Small intestine (tissue), 4 donors: Measurements from ENCODE around the gene OR1L4. TPM values are rescaled to one million over a fixed set of nuclear protein-coding genes. Genes with fewer than 3 reads are reported as not detected.

Experiments
- polyA plus RNA-seq, 4 donors: library from polyadenylated mRNA; stranded (reverse) in 3 of 4; unstranded in 1 of 4; fragments of 200-250 nt in 3 of 4; fragments of 120-200 nt in 1 of 4; gene quantifications; one replicate each; pipeline versions ENCODE4 v1.2.1 to v1.2.3, GENCODE V29; 2013
- donor health status: healthy with polysubstance abuse.
- donor health status: Bipolar disorder and iron deficiency.
- donor health status: healthy.

OR1L4 gene
- polyA plus RNA-seq, 4 donors, result not detected

Other genes starting within 250 kb of the OR1L4 start
- gene OR1J1, start 246.1 kb upstream of the OR1L4 start, polyA plus RNA-seq, result not detected
- not detected for gene OR1J2, start 213.2 kb upstream of the OR1L4 start, polyA plus RNA-seq
- gene OR1J4, start 204.8 kb upstream of the OR1L4 start, polyA plus RNA-seq, result not detected
- gene OR1N1, start 196.7 kb upstream of the OR1L4 start, polyA plus RNA-seq, result not detected
- gene OR1N2, start 170.9 kb upstream of the OR1L4 start, polyA plus RNA-seq, result not detected
- under 1 TPM in 2 of 4 donors, not detected in 2; 0.03 to 0.07 TPM for gene OR1L8, start 140.6 kb upstream of the OR1L4 start, polyA plus RNA-seq
- not detected for gene OR1Q1, start 109.3 kb upstream of the OR1L4 start, polyA plus RNA-seq
- not detected for gene OR1B1, start 66.4 kb upstream of the OR1L4 start, polyA plus RNA-seq
- gene OR1L1, start 62.3 kb upstream of the OR1L4 start, polyA plus RNA-seq, result not detected
- gene OR1L3, start 48.9 kb upstream of the OR1L4 start, polyA plus RNA-seq, result not detected
- gene OR1L6, start 18.3 kb downstream of the OR1L4 start, polyA plus RNA-seq, result not detected
- not detected for gene OR5C1, start 64.9 kb downstream of the OR1L4 start, polyA plus RNA-seq
- not detected for gene OR1K1, start 76.1 kb downstream of the OR1L4 start, polyA plus RNA-seq
- gene PDCL, start 104.6 kb downstream of the OR1L4 start, polyA plus RNA-seq, result 10 to 100 TPM in 1 of 4 donors, 1 to 10 TPM in 3; 7.8 to 18.0 (median 8.9) TPM
- 10 to 100 TPM in 3 of 4 donors, 1 to 10 TPM in 1; 8.6 to 28.1 (median 11.0) TPM for gene RC3H2, start 181.4 kb downstream of the OR1L4 start, polyA plus RNA-seq
- 10 to 100 TPM in 1 of 4 donors, 1 to 10 TPM in 3; 3.8 to 11.1 (median 4.2) TPM for gene ZBTB6, start 189.3 kb downstream of the OR1L4 start, polyA plus RNA-seq
- gene ZBTB26, start 207.5 kb downstream of the OR1L4 start, polyA plus RNA-seq, result 10 to 100 TPM in 1 of 4 donors, 1 to 10 TPM in 2, under 1 TPM in 1; 0.89 to 10.5 (median 1.9) TPM
- gene RABGAP1, start 217.0 kb downstream of the OR1L4 start, polyA plus RNA-seq, result 10 to 100 TPM in 2 of 4 donors, 1 to 10 TPM in 2; 5.9 to 35.1 (median 8.5) TPM